Ishikawa (cell line): ENCODE data around the gene MND1.

ENCODE experiments used
- CREB1 ChIP-seq: IDR thresholded peaks from 2 replicates; pipeline ENCODE4 v1.6.1; 2012; ENCODE audit warnings: low read depth
- EP300 ChIP-seq: IDR thresholded peaks from 2 replicates; pipeline ENCODE4 v1.6.1; 2012; ENCODE audit warnings: borderline replicate concordance
- FOXM1 ChIP-seq: IDR thresholded peaks from 2 replicates; pipeline ENCODE4 v1.6.1; 2012; ENCODE audit warnings: low read depth, borderline replicate concordance
- MAX ChIP-seq: IDR thresholded peaks from 2 replicates; pipeline ENCODE4 v1.6.1; 2012
- RAD21 ChIP-seq: IDR thresholded peaks from 2 replicates; pipeline ENCODE4 v1.6.1; 2012; ENCODE audit warnings: low read depth
- TAF1 ChIP-seq: IDR thresholded peaks from 2 replicates; pipeline ENCODE4 v1.6.1; 2012; ENCODE audit warnings: low read depth, mild to moderate bottlenecking
- TCF12 ChIP-seq: IDR thresholded peaks from 2 replicates; pipeline ENCODE4 v1.6.1; 2012; ENCODE audit warnings: low read depth
- TEAD4 ChIP-seq: IDR thresholded peaks from 2 replicates; pipeline ENCODE4 v1.6.1; 2012
- YY1 ChIP-seq: IDR thresholded peaks from 2 replicates; pipeline ENCODE4 v1.6.1; 2012; ENCODE audit warnings: low read depth
- TF ChIP-seq, protein P1 (sequence below): IDR thresholded peaks from 2 replicates; pipeline ENCODE4 v1.6.1; 2012; ENCODE audit warnings: low read depth, mild to moderate bottlenecking

DNA sequence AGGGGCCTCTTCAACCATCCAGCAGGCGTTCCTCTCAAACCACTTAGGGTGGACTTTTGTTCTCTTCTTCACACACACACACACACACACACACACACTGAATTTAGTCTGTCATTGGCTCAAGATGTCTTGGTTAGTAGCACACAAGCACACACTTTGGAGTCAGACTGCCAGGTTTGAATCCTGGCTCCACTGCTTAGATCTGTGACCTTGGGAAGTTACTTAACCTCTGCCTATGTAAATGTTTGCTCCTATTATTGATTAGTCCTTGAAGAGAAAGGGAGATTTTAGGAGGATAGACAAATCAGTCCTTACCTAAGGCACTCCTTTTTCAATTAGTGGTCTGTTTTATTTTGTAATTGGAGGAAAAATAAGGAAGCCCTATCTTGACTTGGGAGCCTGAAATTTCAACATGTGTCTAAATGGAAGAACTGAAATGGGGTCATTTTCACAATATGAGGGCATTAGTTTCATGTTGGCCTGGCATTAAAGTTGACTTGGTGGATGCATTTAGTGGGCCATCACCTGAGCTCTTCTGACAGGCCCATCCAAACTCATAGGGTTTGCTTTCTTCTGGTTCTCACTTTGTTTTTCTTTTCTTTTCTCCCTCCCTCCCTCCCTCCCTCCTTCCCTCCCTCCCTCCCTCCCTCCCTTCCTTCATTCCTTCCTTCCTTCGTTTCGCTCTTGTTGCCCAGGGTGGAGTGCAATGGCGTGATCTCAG is 108.3 kb downstream of the MND1 start:
- TF ChIP-seq, protein P1, sequence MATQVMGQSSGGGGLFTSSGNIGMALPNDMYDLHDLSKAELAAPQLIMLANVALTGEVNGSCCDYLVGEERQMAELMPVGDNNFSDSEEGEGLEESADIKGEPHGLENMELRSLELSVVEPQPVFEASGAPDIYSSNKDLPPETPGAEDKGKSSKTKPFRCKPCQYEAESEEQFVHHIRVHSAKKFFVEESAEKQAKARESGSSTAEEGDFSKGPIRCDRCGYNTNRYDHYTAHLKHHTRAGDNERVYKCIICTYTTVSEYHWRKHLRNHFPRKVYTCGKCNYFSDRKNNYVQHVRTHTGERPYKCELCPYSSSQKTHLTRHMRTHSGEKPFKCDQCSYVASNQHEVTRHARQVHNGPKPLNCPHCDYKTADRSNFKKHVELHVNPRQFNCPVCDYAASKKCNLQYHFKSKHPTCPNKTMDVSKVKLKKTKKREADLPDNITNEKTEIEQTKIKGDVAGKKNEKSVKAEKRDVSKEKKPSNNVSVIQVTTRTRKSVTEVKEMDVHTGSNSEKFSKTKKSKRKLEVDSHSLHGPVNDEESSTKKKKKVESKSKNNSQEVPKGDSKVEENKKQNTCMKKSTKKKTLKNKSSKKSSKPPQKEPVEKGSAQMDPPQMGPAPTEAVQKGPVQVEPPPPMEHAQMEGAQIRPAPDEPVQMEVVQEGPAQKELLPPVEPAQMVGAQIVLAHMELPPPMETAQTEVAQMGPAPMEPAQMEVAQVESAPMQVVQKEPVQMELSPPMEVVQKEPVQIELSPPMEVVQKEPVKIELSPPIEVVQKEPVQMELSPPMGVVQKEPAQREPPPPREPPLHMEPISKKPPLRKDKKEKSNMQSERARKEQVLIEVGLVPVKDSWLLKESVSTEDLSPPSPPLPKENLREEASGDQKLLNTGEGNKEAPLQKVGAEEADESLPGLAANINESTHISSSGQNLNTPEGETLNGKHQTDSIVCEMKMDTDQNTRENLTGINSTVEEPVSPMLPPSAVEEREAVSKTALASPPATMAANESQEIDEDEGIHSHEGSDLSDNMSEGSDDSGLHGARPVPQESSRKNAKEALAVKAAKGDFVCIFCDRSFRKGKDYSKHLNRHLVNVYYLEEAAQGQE: no peak
- TF ChIP-seq EP300: no peak
- TF ChIP-seq MAX: no peak
- TF ChIP-seq TCF12: no peak
- TF ChIP-seq RAD21: no peak
- TF ChIP-seq TEAD4: no peak
- TF ChIP-seq TAF1: no peak
- no peak for TF ChIP-seq FOXM1
- no peak for TF ChIP-seq CREB1
- no peak for TF ChIP-seq YY1
